CD4-positive, CD25-positive, alpha-beta regulatory T cell (primary cell): Measurements from ENCODE around the gene VAV1. TPM values are rescaled to one million over a fixed set of nuclear protein-coding genes. Genes with fewer than 3 reads are reported as not detected.

Experiments used
- ATAC-seq, 2 donors: fragments of 150-1000 bp; cut with Tn5 transposase; one replicate each; pipeline ENCODE4 v1.10.0; 2021; ENCODE audit warnings: low read depth in 2 of 2, moderate number of reproducible peaks in 2 of 2, moderate library complexity in 1 of 2
- DNase-seq, 3 donors: peaks; one replicate each; pipeline versions ENCODE4 v3.0.0 to v3.0.0-alpha.2; 2012 to 2022; ENCODE audit warnings: mixed read lengths in 1 of 3
- H3K27ac ChIP-seq: one replicate; pipeline ENCODE4 v1.7.0; 2013; ENCODE audit warnings: mild to moderate bottlenecking, low read length; ENCODE audit not compliant: insufficient read depth, poor library complexity, severe bottlenecking
- H3K27me3 ChIP-seq: one replicate; pipeline ENCODE4 v1.7.0; 2013; ENCODE audit warnings: low read length; ENCODE audit not compliant: control insufficient read depth, insufficient read depth
- H3K36me3 ChIP-seq: one replicate; pipeline ENCODE4 v1.7.0; 2013; ENCODE audit warnings: mild to moderate bottlenecking, low read length, moderate library complexity; ENCODE audit not compliant: control insufficient read depth, insufficient read depth
- H3K4me1 ChIP-seq: 2 replicates; pipeline ENCODE4 v1.7.0; 2013; ENCODE audit warnings: mild to moderate bottlenecking, low read length; ENCODE audit not compliant: insufficient read depth, control insufficient read depth, poor library complexity, severe bottlenecking
- H3K4me3 ChIP-seq: one replicate; pipeline ENCODE4 v1.7.0; 2013; ENCODE audit warnings: low read depth, mild to moderate bottlenecking, low read length, moderate library complexity
- H3K9me3 ChIP-seq, 2 experiments: 1 replicate in 1 of 2; 2 replicates in 1 of 2; pipeline ENCODE4 v1.7.0; 2013; ENCODE audit warnings: low read length in 2 of 2, mild to moderate bottlenecking in 1 of 2, moderate library complexity in 1 of 2; ENCODE audit not compliant: control insufficient read depth in 2 of 2
- H3K27ac Mint-ChIP-seq, 3 donors: one replicate each; pipeline ENCODE4 v1.8.0; 2020 to 2022; ENCODE audit warnings: mild to moderate bottlenecking in 3 of 3, mixed read lengths in 3 of 3, moderate library complexity in 2 of 3
- H3K27me3 Mint-ChIP-seq: one replicate; pipeline ENCODE4 v1.8.0; 2022; ENCODE audit warnings: mild to moderate bottlenecking, mixed read lengths
- H3K36me3 Mint-ChIP-seq: one replicate; pipeline ENCODE4 v1.8.0; 2020; ENCODE audit warnings: mixed read lengths
- H3K4me1 Mint-ChIP-seq, 4 donors: one replicate each; pipeline ENCODE4 v1.8.0; 2020 to 2022; ENCODE audit warnings: mixed read lengths in 4 of 4, mild to moderate bottlenecking in 1 of 4
- H3K4me3 Mint-ChIP-seq, 4 donors: one replicate each; pipeline ENCODE4 v1.8.0; 2020 to 2022; ENCODE audit warnings: mild to moderate bottlenecking in 4 of 4, mixed read lengths in 4 of 4, moderate library complexity in 3 of 4
- H3K9me3 Mint-ChIP-seq, 7 donors: one replicate each; pipeline ENCODE4 v1.8.0; 2020 to 2022; ENCODE audit warnings: mixed read lengths in 7 of 7, mild to moderate bottlenecking in 3 of 7, moderate library complexity in 2 of 7
- polyA plus RNA-seq, 4 donors: library from polyadenylated mRNA; unstranded; fragments of 300-500 nt; fragmentation: Illumina TruSeq; gene quantifications; one replicate each; pipeline ENCODE4 v1.2.3, GENCODE V29; 2021
- total RNA-seq: library from RNA; stranded (reverse); gene quantifications from one replicate; pipeline ENCODE4 v1.2.3, GENCODE V29; 2022

Gene VAV1
- total and polyA plus RNA-seq, 5 donors from 2014 or later = 14.8 to 117 (median 22.7) TPM

- H3K9me3 ChIP-seq = peaks cover 0 to 2% of the 10 kb centered on the region in 2 experiments
- peaks cover 60% of the 10 kb centered on the region for H3K36me3 ChIP-seq
- H3K27ac ChIP-seq = no peak overlapping the region
- Mint-ChIP-seq H3K36me3 (peaks cover 46% of the 10 kb centered on the region), H3K4me1 (peaks cover 5 to 13% (median 8%) of the 10 kb centered on the region in 4 donors), H3K4me3 (no peak overlapping the region), H3K27ac (peak overlapping the region in 2 of 3 donors; percentile 40 to 45), H3K9me3 (peaks cover 0 to 1% (median 0%) of the 10 kb centered on the region in 7 donors), H3K27me3 (no peaks in the 10 kb centered on the region)
- DNase-seq = no peak
- no peaks in the 10 kb centered on the region for H3K27me3 ChIP-seq
- no peak for ATAC-seq
- no peak overlapping the region for H3K4me3 ChIP-seq
- H3K4me1 ChIP-seq = no peaks in the 10 kb centered on the region
Observed at GRCh38 chr19:6838062-6838655, 65.7 kb downstream of the VAV1 start.

DNA sequence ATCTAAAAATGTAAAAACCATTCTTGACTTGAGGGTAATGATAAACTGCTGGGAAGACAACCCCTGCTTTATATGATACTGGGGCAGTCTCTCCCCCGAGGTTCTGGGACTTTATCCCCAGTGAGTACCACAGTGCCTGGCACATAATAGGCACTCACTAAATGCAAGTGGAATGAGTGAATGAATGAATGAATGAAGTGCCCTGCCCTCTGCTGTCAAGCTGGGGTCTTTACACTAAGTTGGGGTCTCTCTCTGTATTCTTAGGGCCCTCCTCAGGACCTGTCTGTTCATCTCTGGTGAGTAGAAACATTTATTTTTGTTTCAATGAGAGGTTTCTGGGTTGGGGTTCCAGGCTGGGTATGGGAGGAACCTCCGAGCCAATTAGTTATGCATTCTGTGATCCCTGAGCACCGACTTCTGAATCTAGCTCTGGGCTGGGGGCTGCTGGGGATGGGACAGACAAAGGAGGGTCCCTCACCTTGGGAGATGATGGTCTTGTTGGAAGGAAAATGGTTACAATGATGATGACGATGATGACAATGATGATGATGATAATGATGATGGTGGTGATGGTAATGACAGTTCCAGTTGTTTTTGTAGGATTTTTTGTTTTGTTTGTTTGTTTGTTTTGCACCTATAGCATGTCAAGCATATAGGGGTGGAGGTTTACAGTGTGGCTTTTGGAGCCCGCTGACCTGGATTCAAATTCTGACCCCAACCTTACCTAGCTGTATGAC is 70.5 kb downstream of the VAV1 start:
- peaks cover 36% of the 10 kb centered on the region for H3K36me3 ChIP-seq
- no peaks in the 10 kb centered on the region for H3K27me3 Mint-ChIP-seq
- H3K27me3 ChIP-seq = no peaks in the 10 kb centered on the region
- DNase-seq = no peak
- H3K4me3 ChIP-seq = no peak overlapping the region
- H3K27ac ChIP-seq = no peak overlapping the region
- H3K4me1 ChIP-seq = no peaks in the 10 kb centered on the region
- H3K36me3 Mint-ChIP-seq = peaks cover 22% of the 10 kb centered on the region
- peaks cover 0 to 5% (median 2%) of the 10 kb centered on the region in 4 donors for H3K4me1 Mint-ChIP-seq
- no peak for ATAC-seq
- H3K9me3 Mint-ChIP-seq = peaks cover 0 to under 1% (median 0%) of the 10 kb centered on the region in 7 donors
- H3K4me3 Mint-ChIP-seq = no peak overlapping the region
- H3K27ac Mint-ChIP-seq = no peak overlapping the region
- no peaks in the 10 kb centered on the region for H3K9me3 ChIP-seq

DNA sequence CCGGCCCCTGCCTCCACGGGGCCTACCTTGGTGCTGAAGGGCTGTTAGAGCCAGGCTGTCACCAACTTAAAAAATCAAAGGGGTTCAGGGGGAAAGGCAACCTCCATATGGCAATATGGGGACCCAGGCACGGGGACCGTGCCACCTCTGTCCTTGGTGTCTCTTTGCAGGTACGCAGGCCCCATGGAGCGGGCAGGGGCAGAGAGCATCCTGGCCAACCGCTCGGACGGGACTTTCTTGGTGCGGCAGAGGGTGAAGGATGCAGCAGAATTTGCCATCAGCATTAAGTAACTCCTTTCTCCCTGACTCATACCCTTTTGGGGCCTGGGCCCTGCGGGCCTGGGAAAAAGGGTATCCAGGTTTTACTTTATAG is 75.3 kb downstream of the VAV1 start:
- DNase-seq (no peak), ATAC-seq (no peak)
- H3K36me3 ChIP-seq = peaks cover 56% of the 10 kb centered on the region

GRCh38 chr19:6848986-6849385 is 76.5 kb downstream of the VAV1 start:
- Histone ChIP-seq H3K4me3 (no peak overlapping the region), H3K27ac (no peak overlapping the region), H3K36me3 (peaks cover 62% of the 10 kb centered on the region), H3K27me3 (no peaks in the 10 kb centered on the region), H3K4me1 (no peaks in the 10 kb centered on the region), H3K9me3 (no peaks in the 10 kb centered on the region)
- Mint-ChIP-seq H3K27ac (no peak overlapping the region), H3K4me3 (no peak overlapping the region), H3K36me3 (peaks cover 25% of the 10 kb centered on the region), H3K4me1 (peaks cover 0 to 5% (median 0%) of the 10 kb centered on the region in 4 donors), H3K27me3 (no peaks in the 10 kb centered on the region), H3K9me3 (no peaks in the 10 kb centered on the region)
- no peak for ATAC-seq
- DNase-seq = no peak

More for the DNA sequence above, 75.3 kb downstream of the VAV1 start:
- no peaks in the 10 kb centered on the region for H3K9me3 ChIP-seq
- Mint-ChIP-seq H3K27me3 (no peaks in the 10 kb centered on the region), H3K36me3 (peaks cover 30% of the 10 kb centered on the region), H3K9me3 (no peaks in the 10 kb centered on the region), H3K4me1 (peaks cover 0 to 5% (median 0%) of the 10 kb centered on the region in 4 donors), H3K27ac (no peak overlapping the region), H3K4me3 (no peak overlapping the region)
- H3K4me3 ChIP-seq = no peak overlapping the region
- H3K27ac ChIP-seq = no peak overlapping the region
- H3K27me3 ChIP-seq = no peaks in the 10 kb centered on the region
- no peaks in the 10 kb centered on the region for H3K4me1 ChIP-seq

DNA sequence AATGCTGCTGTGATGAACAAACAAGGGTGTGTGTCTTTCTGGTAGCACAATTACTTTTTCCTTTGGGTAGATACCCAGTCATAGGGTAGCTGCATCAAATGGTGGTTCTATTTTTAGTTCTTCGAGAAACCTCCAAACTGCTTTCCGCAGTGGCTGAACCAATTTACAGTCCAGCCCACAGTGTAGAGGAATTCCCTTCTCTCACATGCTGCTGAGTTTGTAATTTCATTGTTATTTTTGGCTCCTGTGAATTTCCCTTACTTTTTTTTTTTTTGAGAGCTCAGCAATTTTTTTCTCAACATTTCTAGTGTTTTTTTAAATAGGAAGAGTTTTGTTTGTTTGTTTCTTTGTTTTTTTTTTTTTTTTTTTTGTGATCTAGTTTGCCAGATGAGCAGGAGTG is 77.4 kb downstream of the VAV1 start:
- no peak overlapping the region for H3K4me3 Mint-ChIP-seq
- Histone ChIP-seq H3K36me3 (peaks cover 62% of the 10 kb centered on the region), H3K9me3 (no peaks in the 10 kb centered on the region), H3K4me1 (no peaks in the 10 kb centered on the region), H3K27ac (no peak overlapping the region), H3K4me3 (no peak overlapping the region), H3K27me3 (no peaks in the 10 kb centered on the region)
- H3K27ac Mint-ChIP-seq = peak overlapping the region in 1 of 3 donors; percentile 80
- no peaks in the 10 kb centered on the region for H3K9me3 Mint-ChIP-seq
- H3K4me1 Mint-ChIP-seq = peaks cover 0 to 3% (median 0%) of the 10 kb centered on the region in 4 donors
- H3K36me3 Mint-ChIP-seq = peaks cover 29% of the 10 kb centered on the region
- no peak for DNase-seq
- no peak for ATAC-seq
- no peaks in the 10 kb centered on the region for H3K27me3 Mint-ChIP-seq

- Histone ChIP-seq H3K27me3 (no peaks in the 10 kb centered on the region), H3K9me3 (no peaks in the 10 kb centered on the region), H3K4me1 (no peaks in the 10 kb centered on the region), H3K27ac (no peak overlapping the region), H3K4me3 (no peak overlapping the region), H3K36me3 (peaks cover 76% of the 10 kb centered on the region)
- Mint-ChIP-seq H3K4me1 (peaks cover 0 to 7% (median 0%) of the 10 kb centered on the region in 4 donors), H3K36me3 (peaks cover 43% of the 10 kb centered on the region), H3K9me3 (no peaks in the 10 kb centered on the region), H3K27ac (no peak overlapping the region), H3K4me3 (no peak overlapping the region), H3K27me3 (no peaks in the 10 kb centered on the region)
- no peak for DNase-seq
- no peak for ATAC-seq
Observed at GRCh38 chr19:6851359-6851758, 78.9 kb downstream of the VAV1 start.

GRCh38 chr19:6852001-6852400 is 79.5 kb downstream of the VAV1 start:
- H3K36me3 ChIP-seq = peaks cover 79% of the 10 kb centered on the region
- no peaks in the 10 kb centered on the region for H3K27me3 ChIP-seq
- peaks cover 47% of the 10 kb centered on the region for H3K36me3 Mint-ChIP-seq
- no peak overlapping the region for H3K4me3 ChIP-seq
- no peaks in the 10 kb centered on the region for H3K9me3 Mint-ChIP-seq
- DNase-seq (no peak), ATAC-seq (no peak)
- H3K4me3 Mint-ChIP-seq = no peak overlapping the region
- H3K4me1 ChIP-seq = no peaks in the 10 kb centered on the region
- peaks cover 0 to 7% (median 0%) of the 10 kb centered on the region in 4 donors for H3K4me1 Mint-ChIP-seq
- peak overlapping the region in 1 of 3 donors; percentile 14 for H3K27ac Mint-ChIP-seq
- H3K27me3 Mint-ChIP-seq = no peaks in the 10 kb centered on the region
- H3K27ac ChIP-seq = no peak overlapping the region
- H3K9me3 ChIP-seq = no peaks in the 10 kb centered on the region
